Measurements from ENCODE around the gene KLRC3.
"Not testable (repeated sequence)": the region's sequence is repeated elsewhere in the genome, so short reads cannot be mapped to it uniquely, and the experiment has no call there.

DNA sequence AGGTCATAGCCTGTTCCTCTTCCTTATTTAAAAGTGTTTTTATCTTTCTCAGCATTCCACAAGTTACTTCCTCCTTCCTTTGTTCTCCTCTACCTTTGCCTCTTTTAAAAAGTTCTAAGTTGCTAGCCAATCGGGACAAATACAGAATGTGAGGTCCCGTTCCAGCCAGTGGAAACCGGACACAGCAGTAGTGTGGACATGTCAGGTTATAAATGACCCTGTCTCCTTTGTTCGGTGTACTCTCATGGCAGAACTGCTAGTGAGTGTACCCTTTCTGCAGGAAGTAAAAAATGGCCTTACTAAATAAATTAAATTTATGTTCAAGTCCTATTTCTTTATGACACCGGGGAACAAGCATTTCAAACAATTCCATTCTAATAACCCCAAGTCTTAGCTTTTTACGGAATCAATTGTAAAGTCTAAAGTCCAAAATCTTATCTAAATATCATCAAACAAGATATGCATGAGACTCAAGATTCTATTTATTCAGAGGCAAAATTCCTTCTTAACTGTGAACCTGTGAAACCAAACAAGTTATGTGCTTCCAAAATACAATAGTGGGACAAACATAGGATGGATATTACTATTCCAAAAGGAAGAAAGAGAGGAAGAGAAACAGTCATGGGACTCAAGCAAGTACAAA is 48.4 kb downstream of the KLRC3 start:
- TF ChIP-seq, protein P1, sequence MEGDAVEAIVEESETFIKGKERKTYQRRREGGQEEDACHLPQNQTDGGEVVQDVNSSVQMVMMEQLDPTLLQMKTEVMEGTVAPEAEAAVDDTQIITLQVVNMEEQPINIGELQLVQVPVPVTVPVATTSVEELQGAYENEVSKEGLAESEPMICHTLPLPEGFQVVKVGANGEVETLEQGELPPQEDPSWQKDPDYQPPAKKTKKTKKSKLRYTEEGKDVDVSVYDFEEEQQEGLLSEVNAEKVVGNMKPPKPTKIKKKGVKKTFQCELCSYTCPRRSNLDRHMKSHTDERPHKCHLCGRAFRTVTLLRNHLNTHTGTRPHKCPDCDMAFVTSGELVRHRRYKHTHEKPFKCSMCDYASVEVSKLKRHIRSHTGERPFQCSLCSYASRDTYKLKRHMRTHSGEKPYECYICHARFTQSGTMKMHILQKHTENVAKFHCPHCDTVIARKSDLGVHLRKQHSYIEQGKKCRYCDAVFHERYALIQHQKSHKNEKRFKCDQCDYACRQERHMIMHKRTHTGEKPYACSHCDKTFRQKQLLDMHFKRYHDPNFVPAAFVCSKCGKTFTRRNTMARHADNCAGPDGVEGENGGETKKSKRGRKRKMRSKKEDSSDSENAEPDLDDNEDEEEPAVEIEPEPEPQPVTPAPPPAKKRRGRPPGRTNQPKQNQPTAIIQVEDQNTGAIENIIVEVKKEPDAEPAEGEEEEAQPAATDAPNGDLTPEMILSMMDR (conservative IDR thresholded peaks at IDR 0.05 in 1 of 2, IDR thresholded peaks at IDR 0.05 in 1 of 2; ENCODE audit: low read depth in 1 of 2, low read length in 2 of 2): not testable (repeated sequence)
- TF ChIP-seq EZH2 (IDR thresholded peaks at IDR 0.05; ENCODE audit: low read length, missing control alignments): not testable (repeated sequence)

Measured in fibroblast of lung (primary cell).